AML-193 (cell line): Measurements from ENCODE around the gene DCTD.
"Not testable (repeated sequence)": the region's sequence is repeated elsewhere in the genome, so short reads cannot be mapped to it uniquely, and the experiment has no call there.

ENCODE experiments used
- DNase-seq, 2 experiments: peaks; one replicate each; lab custom pipeline; 2025; lab: John Stamatoyannopoulos, UW

Gene DCTD

GRCh38 chr4:182921608-182922007 lies 4.4 kb upstream of the DCTD start:
- DNase-seq = no peak

GRCh38 chr4:182920676-182921075 lies 3.5 kb upstream of the DCTD start:
- DNase-seq = no peak

- DNase-seq = peak; percentile 57 to 61
Observed at GRCh38 chr4:182918791-182919302, 1.7 kb upstream of the DCTD start.

- DNase-seq = no peak
Observed at GRCh38 chr4:182918044-182918607, 940 bp upstream of the DCTD start.

- no peak for DNase-seq
Observed at GRCh38 chr4:182916483-182917181, 554 bp downstream of the DCTD start.

GRCh38 chr4:182914357-182914756 lies 2.8 kb downstream of the DCTD start:
- no peak for DNase-seq

- no peak for DNase-seq
Observed at GRCh38 chr4:182913621-182914020, 3.6 kb downstream of the DCTD start.

GRCh38 chr4:182913036-182913435 lies 4.2 kb downstream of the DCTD start:
- DNase-seq = no peak

- no peak for DNase-seq
Observed at GRCh38 chr4:182908124-182908523, 9.1 kb downstream of the DCTD start.

- DNase-seq = no peak
Observed at GRCh38 chr4:182907396-182907795, 9.8 kb downstream of the DCTD start.

- DNase-seq = no peak
Observed at GRCh38 chr4:182906786-182907185, 10.4 kb downstream of the DCTD start.

- DNase-seq = no peak
Observed at GRCh38 chr4:182905038-182905437, 12.1 kb downstream of the DCTD start.

GRCh38 chr4:182904211-182904761 lies 12.9 kb downstream of the DCTD start:
- DNase-seq = no peak

GRCh38 chr4:182903013-182903412 lies 14.2 kb downstream of the DCTD start:
- DNase-seq = no peak

GRCh38 chr4:182901337-182901736 lies 15.8 kb downstream of the DCTD start:
- DNase-seq = no peak

- DNase-seq = not testable (repeated sequence)
Observed at GRCh38 chr4:182900021-182900420, 17.2 kb downstream of the DCTD start.

GRCh38 chr4:182898479-182898799 lies 18.7 kb downstream of the DCTD start:
- DNase-seq = no peak

- no peak for DNase-seq
Observed at GRCh38 chr4:182897601-182898478, 19.3 kb downstream of the DCTD start.

- DNase-seq = no peak
Observed at GRCh38 chr4:182896421-182896820, 20.8 kb downstream of the DCTD start.

- DNase-seq = no peak
Observed at GRCh38 chr4:182895791-182896292, 21.3 kb downstream of the DCTD start.

- no peak for DNase-seq
Observed at GRCh38 chr4:182894681-182895275, 22.4 kb downstream of the DCTD start.

- no peak for DNase-seq
Observed at GRCh38 chr4:182893474-182894080, 23.6 kb downstream of the DCTD start.
